LNCAP (cell line): ENCODE results near the gene EVX2.

ENCODE experiments used
- TF ChIP-seq, protein P1 (sequence below): fragments of 450-650 bp; IDR thresholded peaks from 2 replicates; pipeline ENCODE4 v1.5.1; 2017; ENCODE audit warnings: mild to moderate bottlenecking

Gene EVX2

DNA sequence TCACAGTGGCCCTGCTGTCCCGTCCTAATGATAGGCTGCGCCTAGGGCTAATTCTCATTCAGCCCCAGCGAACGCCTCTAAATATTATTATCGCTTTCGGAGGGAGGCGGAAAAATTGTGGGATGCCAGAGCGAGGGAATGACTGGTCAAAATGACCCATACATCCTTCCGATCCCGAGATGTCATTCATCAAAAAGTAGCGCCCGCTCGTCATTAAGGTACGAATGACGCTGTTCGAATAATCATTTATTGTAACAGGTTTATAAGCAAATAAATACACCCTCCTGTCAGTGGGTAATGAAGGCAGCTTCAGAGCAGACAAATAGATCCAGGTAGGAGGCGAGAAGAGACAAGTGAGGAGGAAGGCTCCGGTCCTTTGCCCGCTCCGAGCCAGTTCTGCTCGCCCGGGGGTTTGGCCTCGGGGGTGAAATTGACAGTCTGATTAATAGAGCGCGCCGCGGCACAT lies at the start of gene EVX2:
Gene EVX2 (minus strand): TSS at position 167 of the 466 bp plus-strand sequence. CDS start 186 bp downstream, outside the sequence.
- TF ChIP-seq, protein P1, sequence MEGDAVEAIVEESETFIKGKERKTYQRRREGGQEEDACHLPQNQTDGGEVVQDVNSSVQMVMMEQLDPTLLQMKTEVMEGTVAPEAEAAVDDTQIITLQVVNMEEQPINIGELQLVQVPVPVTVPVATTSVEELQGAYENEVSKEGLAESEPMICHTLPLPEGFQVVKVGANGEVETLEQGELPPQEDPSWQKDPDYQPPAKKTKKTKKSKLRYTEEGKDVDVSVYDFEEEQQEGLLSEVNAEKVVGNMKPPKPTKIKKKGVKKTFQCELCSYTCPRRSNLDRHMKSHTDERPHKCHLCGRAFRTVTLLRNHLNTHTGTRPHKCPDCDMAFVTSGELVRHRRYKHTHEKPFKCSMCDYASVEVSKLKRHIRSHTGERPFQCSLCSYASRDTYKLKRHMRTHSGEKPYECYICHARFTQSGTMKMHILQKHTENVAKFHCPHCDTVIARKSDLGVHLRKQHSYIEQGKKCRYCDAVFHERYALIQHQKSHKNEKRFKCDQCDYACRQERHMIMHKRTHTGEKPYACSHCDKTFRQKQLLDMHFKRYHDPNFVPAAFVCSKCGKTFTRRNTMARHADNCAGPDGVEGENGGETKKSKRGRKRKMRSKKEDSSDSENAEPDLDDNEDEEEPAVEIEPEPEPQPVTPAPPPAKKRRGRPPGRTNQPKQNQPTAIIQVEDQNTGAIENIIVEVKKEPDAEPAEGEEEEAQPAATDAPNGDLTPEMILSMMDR = no peak

DNA sequence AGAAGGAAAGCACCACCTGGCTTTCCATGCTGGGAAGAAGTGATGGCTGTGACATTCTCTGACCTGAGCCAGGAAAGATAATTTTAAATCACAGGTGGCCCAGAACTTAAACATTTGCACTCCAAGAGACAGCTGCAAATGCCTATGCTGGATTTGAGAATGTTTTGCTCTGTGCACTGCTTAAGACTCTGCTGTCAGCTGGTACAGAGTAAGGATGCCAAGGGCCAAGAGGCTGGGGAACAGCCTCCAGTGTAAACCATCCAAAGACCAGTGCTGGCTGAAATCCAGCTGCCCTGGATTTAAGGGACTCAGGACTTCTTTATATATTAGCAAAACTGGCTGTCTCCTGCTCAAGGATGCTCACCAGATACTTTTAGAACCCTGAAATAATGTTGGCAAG lies 49.6 kb upstream of the EVX2 start:
- TF ChIP-seq, protein P1 = no peak

DNA sequence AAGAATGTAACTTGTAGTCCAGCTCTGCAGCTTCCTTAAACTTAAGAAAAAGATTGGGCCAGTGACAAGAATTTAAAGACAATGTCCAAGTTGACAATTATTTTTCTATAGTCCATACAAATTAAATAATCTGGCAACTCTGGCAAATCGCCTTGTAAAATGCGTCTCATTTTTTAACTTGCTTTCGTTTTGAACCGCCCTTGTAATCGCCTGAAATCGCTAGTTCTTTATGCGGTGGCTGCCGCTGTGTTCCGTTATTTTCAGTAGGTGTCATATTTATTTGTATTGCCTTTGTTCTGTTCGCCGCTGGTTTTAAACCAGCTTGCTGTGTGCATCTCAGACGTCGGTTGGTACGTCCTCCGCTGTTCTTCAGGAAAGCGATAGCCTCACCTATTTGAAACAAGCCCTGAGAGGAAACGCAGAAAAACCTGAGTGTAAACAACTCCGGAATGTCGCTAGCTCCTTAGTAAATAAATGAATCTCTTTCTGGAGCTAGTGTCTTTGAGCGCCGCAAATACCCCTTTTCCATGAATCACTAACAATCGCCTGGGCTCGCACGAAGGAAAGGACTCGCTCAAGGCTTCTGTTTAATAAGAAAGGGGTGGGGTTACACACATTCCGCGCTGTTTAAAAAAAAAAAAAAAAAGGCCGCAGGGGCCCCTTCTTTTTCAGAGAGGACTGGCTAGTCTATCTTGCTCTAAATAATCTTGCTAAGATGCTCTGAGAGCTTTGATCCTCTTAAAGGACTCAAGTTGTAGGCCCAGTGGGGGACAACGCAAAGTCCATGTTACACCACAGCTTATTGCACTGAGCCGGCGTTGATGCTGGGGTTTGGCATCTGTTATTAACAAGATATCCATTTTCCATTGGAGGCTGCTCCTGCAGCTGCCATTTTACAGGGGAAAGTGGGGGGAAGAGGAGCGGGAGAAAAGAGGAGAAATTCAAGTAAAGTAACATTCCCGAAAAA lies 48.7 kb upstream of the EVX2 start:
- TF ChIP-seq, protein P1 = no peak

DNA sequence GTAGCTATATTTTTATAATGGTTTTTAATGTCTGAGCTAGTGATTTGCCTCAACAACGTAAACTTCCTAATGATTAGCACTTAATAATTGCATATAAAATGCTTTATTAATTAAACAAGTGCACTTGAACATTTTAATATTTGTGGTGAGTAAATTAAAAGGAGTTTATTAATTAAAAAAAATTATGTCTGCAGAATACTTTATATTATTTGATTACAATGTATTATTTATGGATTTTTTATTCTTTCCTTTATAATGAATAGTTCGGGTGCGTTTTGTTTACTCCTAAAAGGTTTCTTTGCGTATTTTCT lies 48.0 kb upstream of the EVX2 start:
- TF ChIP-seq, protein P1 = no peak

DNA sequence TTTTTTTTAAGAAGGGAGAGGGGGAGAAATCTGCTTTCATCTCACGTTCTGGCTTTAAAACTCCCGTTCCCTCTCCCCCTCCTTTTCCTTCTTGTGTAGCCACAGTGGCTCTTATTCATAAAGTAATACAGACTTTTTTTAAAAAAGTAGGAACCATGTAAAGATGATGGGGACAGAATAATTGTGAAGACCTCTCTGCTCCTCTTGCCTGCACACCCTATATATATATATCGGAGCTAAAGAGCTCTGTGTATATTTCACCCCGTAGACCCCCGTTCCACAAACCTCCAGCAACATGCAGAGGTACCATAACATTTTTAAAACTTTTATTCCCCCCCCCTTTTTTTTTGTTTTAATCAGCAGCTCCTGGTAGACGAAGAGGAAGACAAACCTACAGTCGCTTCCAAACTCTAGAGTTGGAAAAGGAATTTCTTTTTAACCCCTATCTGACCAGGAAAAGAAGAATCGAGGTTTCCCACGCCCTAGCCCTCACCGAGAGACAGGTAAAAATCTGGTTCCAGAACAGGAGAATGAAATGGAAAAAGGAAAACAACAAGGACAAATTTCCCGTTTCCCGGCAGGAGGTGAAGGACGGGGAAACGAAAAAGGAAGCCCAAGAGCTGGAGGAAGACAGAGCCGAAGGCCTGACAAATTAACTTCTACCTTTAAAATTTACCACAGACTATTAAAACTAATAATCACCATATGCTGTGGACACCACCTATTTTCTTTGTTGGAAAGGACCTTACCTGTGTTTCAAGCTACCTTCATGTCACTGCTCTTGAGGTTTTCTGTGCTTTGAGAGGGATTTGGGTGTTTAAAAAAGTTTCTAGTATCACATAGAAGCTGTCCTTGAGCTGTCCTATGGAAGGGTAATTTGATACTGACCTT lies 47.4 kb upstream of the EVX2 start:
- TF ChIP-seq, protein P1 = no peak

DNA sequence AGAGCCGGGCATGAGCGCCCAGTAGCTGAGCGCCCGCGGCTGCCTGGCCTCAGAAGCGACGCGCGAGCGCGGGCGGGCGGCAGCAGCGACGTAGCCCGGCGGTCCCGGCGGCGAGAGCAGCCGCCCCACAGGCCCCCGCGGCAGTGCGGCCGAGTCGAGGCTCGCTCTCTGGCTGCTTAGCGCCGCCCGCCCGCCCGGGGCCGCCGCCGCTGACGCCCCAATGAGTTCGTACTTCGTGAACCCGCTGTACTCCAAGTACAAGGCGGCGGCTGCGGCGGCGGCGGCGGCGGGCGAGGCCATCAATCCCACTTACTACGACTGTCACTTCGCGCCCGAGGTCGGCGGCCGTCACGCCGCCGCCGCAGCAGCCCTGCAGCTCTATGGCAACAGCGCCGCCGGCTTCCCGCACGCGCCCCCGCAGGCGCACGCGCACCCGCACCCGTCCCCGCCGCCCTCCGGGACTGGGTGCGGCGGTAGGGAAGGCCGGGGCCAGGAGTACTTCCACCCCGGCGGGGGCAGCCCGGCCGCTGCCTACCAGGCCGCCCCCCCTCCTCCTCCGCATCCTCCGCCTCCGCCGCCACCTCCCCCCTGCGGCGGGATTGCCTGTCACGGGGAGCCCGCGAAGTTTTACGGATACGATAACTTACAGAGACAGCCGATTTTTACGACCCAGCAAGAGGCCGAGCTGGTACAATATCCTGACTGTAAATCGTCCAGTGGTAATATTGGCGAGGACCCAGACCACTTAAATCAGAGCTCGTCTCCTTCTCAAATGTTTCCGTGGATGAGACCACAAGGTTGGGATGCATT lies 46.6 kb upstream of the EVX2 start:
- TF ChIP-seq, protein P1 = no peak

DNA sequence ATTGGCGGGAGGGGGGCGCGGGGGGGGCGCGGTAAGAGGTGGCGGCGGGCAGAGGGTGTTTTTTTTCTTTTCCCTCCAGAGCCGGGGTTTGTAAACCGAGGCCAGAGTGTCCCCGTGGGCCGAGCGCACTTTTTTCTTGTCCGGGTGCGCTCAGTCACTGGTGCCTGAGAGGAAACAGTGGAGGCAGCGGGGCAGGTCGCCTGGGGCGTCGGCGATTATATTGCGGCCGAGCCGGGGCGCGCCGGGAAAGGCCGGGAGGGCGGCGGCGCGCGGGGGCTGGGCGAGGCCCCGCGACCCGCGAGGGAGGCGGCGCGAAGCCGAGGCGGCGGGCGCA lies 46.0 kb upstream of the EVX2 start:
- TF ChIP-seq, protein P1 = no peak
